ENCODE data around the gene RIMS4.
"Not testable (repeated sequence)": the region's sequence is repeated elsewhere in the genome, so short reads cannot be mapped to it uniquely, and the experiment has no call there.

RIMS4 gene

DNA sequence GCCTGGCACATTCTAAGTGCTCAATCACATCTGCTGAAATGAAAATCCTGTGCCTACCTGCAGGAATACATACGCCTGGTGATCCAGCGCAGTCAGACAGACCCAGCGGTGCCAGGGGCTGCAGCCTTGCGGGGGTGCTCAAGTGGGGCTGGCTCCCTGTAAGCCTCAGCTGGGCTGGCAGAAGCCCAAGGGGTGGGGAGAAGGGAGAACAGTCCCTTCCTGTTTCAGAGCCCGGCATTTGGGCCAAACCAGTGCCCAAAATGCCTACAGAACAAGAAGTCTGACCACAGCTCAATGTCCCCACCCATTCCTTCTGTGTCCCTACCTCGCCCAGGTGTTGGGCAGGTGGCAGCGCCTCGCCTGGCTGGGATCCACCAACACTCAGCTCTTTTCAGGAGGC is 42.1 kb downstream of the RIMS4 start:
- no peak for DNase-seq (ENCODE audit: insufficient read length, low spot score)

DNA sequence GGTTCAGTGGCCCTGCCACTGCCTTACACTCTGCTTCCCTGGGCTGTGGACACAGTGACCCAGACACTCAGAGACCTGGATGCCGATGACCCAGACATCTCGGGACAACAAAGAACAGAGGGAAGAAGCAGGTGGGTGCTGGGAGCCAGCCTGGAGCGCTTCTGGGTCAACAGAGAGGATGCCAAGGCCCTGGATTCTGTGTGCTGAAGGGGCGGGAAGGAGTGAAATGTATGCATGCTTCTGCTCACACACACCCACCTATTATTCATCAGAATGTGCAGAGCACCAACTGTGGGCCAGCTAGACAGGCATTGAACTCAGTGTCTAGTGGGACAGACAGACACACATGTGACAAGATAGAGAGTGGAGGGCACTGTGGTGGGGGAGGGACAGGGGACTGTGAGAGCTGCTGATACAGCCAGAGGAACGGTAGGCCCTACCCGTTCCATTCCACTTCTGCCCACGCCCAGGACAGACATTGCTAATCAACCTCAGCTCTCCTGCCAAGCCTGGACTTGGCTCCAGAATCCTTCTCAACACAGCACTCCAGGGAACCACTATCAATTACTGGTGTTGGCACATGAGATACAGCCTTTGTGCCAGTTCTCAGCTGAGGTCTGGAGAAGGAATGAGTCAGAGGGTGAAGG is 44.5 kb downstream of the RIMS4 start:
- DNase-seq (ENCODE audit: insufficient read length, low spot score) (no peak), FAIRE-seq (peak; percentile 95)

More for the DNA sequence above, 42.1 kb downstream of the RIMS4 start:
- no peak for FAIRE-seq

DNA sequence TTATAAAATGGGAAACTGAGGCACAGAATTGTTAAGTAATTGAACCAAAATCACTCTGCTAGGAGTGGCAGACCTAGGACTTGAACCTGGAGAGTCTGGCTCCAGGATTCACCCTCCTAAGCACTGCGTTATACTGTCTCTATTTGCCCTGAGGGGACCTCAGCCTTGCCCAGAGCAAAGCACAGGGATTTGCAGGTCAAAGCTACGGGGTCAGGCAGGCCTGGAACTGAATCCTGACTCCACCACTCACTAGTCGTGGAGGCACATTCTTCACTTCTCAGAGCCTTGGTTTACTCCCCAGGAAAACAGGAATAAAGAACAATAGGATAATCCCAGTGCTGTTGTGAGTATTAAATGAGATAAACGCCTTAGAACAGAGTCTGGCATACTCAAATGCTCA is 45.3 kb downstream of the RIMS4 start:
- FAIRE-seq (no peak), DNase-seq (ENCODE audit: insufficient read length, low spot score) (no peak)

DNA sequence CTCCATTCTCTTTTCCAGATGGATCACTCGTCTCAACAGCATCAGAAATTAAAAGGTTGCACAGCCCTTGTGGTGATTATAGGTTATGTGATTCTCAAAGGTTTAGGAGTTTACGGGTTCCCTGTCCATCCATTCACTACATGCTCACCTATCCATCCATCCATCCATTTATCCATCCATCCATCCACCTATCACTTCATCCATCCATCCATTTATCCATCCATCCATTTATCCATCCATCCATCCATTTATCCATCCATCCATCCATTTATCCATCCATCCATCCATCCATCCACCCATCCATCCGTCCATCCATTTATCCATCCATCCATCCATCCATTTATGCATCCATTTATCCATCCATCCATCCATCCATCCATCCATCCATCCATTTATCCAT is 46.5 kb downstream of the RIMS4 start:
- DNase-seq (ENCODE audit: insufficient read length, low spot score); FAIRE-seq: not testable (repeated sequence)

DNA sequence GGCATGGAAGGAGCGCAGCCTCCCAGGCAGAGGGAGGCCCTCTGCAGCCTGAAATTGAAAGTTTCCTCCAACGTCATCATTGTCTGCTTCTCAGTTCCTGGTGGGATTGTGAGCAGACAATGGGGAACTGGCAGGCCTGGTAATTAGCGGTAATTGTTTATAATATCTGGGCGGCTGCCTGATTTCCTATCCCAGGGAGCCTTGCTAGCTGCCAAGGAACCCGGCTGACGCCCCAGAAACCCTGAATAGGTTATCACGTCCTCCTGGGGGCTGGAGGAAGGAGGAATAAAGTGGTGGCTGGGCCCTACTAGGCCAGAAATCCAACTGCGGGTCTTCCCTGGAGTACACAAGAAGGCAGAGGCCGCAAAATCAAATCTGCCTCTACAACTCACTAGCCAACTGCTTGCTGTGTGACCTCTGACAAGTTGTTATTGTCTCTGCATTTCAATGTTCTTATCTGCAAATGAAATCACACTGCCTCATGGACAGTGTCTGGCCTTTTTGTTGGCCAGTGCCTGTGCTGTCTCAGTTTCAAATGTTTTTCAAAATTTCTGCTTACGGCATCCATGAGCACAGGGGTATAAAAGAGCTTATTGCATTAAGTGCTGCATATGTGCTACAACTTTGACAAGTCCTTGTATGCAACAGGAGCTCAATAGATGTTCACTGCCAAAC is 47.7 kb downstream of the RIMS4 start:
- no peak for DNase-seq (ENCODE audit: insufficient read length, low spot score)
- no peak for FAIRE-seq

DNA sequence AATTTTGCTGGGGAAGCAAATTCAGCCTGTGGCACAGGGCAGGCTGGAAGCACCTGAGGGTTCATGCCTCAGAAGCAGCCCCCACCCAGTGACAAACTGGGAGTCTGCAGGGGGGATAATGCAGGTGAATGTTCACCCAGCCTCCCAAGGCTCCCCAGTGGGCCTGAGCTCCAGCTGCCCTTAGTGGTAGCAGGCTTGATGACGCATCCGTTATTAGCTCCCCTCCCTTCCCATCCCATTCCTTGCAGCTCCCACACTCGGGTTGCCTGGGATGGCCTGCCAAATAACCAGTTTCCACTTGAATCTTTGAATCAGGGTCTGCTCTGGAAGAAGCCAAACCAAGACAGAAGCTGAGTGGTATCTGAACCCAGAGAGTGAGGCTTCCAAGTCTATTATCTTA is 48.9 kb downstream of the RIMS4 start:
- DNase-seq (ENCODE audit: insufficient read length, low spot score): no peak
- peak; percentile 52 for FAIRE-seq

DNA sequence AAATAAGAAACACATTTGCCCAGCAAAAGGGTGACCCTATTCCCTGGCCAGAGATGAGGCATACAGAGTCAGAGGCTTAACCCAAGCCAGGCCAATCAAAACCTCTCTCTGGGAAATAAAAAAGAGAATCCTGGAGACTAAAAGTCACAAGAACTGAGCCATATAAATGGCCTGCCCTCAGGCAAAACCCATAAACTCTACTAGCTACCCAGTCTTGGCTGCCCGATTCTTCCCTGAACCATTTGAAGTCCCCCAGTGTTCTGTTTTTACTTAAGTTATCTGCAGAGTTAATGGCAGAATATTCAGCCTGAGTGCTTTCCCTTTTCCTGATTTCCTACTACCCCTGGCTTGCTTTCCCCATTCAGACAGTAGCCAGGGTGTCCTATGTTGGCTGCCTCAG is 50.8 kb downstream of the RIMS4 start:
- DNase-seq (ENCODE audit: insufficient read length, low spot score) (no peak), FAIRE-seq (no peak)

DNA sequence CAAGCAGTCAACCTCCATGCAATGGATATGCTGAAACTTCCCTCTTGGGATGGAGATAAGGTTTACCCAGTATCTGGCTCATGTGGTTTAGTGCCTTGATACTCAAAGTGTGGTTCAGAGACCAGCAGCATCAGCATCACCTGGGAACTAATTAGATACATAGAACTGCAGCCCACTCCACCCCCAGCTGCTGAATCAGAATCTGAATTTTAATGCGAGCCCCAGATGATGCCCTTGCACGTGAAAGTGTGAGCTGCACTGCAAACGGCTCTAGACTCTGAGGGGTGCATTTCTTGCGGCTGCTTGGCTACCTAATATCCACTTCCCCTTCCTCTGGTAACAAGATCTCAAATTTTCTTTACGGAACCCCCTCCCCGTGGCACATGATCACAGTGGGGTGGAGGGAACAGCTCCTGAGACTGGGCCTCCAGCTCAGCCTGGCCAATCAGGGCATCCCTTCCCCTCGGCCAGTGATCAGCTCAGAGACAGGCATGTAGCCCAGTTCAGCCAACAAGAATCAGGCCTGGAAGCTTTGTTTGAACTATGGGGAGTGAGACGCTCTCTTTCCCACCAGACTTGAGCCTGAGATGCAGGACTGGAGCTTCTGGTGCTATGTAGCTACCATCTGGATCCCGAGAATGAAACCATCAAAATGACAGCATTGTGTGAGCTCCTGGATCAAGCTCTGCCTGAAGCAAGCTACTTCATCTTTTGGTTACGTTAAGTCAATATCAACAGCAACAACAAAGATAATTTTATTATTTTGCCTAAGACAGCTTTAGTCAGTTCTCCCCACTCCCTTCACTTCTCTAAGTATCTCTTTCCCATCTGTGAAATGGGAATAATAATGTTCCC is 51.9 kb downstream of the RIMS4 start:
- peak; percentile 13 for FAIRE-seq
- no peak for DNase-seq (ENCODE audit: insufficient read length, low spot score)

DNA sequence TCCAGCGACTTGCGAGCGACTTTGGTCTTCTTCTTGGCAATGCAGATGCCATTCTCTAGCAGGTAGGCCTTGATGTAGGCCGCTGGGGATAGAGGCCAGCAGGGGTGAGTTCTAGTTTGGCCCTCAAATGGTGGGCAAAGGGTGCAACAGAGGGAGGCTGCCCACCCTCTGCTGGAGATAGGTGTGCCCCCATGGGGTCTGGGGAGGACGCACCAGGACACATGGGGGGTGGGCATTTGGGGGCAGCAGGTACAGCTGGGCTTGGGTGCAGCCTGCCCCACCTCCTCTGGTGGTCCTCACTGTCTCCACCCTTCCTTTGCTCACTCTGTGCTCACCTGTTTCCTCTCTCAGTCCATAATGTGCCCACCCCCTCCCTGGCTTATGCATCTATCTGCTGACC is 53.4 kb downstream of the RIMS4 start:
- FAIRE-seq (peak; percentile 55), DNase-seq (ENCODE audit: insufficient read length, low spot score) (no peak)

DNA sequence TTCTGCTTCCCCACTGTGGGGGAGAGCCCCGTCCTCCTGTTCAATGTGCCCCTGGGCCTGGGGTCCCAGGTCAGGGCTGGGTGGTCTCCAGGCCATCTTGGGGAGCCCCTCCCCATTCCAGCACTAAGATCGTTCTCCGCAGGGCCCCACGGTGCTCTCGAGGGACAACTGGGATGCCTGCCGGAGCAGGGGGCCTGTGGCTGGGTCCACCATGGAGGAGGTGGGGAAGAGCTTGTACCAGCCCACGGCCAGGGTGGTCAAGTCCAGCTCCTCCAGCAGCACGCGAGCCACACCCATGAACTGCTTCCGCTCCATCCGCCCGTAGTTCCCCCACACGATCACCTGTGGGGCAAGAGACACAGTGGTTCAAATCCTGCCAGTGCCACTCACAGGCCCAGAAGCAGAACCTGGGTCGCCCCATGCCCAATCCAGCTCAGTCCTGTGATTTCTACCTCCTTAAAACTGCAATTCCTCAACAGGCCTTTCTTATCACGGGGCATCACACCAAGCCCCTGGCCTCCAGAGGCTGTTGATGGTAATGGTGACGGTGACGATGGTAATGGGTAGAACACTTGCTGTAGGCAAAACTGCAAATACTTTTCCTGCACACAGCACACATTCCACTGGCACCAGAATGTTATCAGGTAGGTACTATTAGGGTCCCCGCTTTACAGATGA is 54.2 kb downstream of the RIMS4 start:
- no peak for DNase-seq (ENCODE audit: insufficient read length, low spot score)
- FAIRE-seq: peak; percentile 68

DNA sequence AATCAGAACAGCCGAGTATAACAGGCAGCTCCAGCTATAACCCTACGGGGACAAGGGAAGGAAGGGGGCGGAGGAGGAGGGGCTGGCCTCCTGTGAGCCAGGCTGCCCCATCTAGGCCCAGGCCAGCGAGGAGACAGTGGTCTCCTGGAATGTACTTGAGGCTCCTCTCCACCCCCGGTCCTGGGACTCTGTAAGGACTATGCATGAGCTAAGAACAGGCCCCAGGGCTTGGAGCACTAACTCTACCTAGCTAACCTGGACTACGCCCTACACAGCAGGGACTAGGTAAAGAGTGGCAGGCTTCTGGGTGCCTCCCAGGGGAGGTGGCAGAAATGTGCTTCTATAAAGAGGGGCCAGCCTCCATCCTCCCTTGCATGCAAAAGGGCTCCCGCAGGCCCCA is 55.8 kb downstream of the RIMS4 start:
- no peak for DNase-seq (ENCODE audit: insufficient read length, low spot score)
- no peak for FAIRE-seq

DNA sequence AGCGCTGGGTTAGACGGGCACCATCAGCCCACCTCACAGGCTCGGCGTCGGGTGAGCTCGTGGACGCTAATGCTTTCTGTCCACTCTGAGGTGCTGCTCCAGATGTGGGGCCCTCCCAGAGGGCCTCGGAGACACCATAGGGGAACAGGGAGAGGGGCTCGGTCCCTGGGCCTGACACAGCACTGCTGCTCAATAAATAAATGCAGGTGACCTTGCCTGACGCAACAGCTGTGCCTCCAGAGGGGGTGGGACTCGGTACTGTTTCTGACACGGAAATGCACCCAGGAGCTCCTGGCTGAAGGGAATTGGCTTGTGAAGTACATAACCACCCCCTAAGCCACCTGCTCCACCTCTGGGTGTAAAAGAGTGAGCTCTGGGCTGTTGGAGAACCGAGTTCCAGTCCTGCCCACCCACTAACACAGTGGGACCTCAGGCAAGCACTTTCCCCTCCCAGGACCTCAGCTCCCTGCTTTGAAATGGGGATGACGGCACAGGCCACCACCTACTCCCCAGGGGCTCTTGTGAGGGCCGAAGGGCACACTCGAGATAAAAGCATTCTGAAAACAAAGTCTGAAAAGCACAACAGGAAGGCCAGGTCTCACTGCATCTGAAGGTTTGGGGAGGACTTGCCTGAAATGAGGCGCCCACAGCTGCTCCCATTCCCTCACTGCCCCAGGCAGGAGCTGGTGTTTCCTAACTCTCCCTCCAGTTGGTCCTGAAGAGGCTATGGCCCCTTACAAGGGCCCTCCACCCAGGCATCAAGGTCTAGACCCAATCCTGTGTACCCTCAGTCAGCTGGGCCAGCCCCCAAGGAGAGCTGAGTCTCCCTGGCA is 58.0 kb downstream of the RIMS4 start:
- DNase-seq (ENCODE audit: insufficient read length, low spot score): no peak
- FAIRE-seq: peak; percentile 20

DNA sequence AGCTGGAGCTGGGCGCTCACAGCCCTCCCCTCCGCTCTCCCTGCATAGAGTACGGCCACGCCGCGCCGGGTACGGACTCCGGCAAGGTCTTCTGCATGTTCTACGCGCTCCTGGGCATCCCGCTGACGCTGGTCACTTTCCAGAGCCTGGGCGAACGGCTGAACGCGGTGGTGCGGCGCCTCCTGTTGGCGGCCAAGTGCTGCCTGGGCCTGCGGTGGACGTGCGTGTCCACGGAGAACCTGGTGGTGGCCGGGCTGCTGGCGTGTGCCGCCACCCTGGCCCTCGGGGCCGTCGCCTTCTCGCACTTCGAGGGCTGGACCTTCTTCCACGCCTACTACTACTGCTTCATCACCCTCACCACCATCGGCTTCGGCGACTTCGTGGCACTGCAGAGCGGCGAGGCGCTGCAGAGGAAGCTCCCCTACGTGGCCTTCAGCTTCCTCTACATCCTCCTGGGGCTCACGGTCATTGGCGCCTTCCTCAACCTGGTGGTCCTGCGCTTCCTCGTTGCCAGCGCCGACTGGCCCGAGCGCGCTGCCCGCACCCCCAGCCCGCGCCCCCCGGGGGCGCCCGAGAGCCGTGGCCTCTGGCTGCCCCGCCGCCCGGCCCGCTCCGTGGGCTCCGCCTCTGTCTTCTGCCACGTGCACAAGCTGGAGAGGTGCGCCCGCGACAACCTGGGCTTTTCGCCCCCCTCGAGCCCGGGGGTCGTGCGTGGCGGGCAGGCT is 60.1 kb downstream of the RIMS4 start:
- DNase-seq (ENCODE audit: insufficient read length, low spot score) (no peak), FAIRE-seq (no peak)

DNA sequence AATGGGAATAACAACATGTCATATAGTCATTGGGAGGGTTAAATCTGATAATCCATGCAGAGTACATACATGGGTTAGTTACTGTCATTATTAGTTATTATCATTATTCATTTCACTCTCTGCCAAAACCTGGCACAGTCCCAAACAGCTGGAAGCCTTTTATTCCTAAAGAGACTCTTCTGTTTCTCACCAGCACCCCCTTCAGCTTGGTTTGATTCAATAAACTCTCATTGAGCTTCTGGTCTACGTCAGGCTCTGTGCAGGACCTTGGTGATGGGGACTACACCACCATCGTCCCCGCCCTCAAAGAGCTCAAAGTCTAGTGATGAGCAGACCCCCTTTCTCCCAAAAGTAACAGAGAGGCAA is 62.4 kb downstream of the RIMS4 start:
- FAIRE-seq (no peak), DNase-seq (ENCODE audit: insufficient read length, low spot score) (no peak)

DNA sequence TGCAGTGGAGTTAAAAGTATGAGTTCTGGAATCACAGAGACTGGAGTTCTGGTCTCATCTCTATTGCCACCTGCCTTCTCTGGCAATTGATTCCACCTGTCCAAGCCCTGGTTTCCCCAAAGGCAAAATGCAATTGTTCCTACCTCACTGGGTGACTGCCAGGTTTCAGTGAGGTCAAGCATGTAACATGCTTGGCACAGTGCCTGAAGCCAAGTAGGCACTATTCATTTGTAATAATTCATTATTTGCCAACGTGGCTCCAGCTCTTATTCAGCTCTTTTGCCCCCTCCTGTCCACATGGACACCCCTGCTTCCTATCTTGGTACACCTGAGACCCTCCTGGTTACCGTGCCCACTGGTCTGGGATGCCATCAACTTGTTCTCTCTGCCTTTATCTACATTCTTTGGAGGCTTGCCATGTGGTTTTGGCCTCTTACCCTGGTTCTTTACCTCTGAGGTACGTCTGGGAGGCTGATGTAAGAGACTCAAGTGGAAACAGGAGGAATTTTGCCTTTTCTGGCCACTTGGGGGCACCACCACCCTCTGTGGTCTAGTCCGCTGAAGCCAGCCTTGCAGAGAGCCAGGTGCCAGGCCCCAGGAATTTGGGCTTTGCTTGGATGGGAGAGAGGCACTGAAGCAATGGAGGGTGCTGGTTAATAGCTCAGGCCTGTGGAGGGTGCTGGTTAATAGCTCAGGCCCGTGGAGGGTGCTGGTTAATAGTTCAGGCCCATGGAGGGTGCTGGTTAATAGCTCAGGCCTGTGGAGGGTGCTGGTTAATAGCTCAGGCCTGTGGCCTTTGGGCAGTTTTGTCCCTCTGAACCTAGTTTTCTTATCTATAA is 63.0 kb downstream of the RIMS4 start:
- peak; percentile 97 for DNase-seq (ENCODE audit: insufficient read length, low spot score)
- peak; percentile 92 for FAIRE-seq

DNA sequence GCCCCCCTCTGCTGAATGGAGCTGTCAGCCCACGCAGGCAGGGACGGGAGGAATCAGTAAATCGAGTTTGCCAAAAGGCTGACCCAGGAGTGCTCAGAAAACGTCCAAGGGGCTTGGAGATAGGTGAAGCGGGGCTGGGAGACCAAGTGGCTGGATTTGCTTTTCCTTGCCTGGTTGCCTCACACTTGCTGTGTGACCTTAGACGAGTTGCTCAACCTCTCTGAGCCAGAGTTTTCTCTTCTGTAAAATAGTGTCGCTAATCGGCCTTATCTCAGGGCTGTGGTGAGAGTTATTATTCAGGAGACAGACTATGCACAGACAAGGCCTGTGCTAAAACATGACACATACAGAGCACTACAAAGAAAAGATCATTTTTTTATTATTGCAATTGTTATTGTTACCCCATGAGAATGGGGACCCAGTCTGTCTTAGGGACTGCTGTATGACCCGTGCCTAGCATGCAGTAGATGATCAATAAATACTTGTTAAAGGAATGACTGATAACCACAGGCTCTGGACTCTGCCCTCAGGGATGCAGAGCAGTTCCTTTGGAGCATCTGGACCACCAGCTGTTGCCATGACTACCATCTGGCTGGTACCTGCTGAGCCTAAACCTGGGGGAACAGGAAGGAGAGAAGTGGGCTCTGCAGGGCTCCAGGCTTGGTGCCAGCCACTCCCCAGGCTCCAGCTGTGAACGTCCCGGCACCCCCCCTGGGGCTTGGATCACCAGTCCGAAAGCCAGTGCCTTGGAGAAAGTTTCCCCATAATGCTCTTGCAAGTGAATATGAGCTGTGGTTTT is 63.8 kb downstream of the RIMS4 start:
- FAIRE-seq (peak; percentile 58), DNase-seq (ENCODE audit: insufficient read length, low spot score) (no peak)

DNA sequence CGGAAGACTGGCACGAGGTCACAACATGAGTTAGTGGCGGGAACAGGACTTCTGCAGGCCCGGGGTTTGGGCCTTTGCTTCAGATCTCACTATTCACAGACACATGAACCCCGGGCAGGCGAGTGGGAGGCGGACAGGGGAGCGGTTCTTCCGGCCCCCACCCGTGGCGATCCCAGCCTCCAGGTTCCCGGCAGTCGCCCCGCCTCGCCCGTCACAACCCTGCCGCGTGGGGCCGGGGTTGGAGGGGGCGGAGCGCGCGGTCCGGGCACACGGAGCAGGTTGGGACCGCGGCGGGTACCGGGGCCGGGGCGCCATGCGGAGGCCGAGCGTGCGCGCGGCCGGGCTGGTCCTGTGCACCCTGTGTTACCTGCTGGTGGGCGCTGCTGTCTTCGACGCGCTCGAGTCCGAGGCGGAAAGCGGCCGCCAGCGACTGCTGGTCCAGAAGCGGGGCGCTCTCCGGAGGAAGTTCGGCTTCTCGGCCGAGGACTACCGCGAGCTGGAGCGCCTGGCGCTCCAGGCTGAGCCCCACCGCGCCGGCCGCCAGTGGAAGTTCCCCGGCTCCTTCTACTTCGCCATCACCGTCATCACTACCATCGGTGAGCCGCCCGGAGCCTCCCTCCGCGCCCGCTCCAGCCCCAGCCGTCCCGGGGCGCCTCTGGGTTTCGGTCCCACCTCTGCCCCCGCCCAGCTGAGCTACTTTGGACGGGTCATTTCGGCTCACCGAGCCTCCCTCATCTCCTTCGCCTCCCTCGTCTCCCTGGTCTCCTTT is 64.6 kb downstream of the RIMS4 start, which contains the start of gene KCNK15:
Gene KCNK15, plus strand, starts transcription at position 268 of the 769 bp plus-strand sequence. Its CDS starts 46 bp downstream, at position 314.
- peak; percentile 75 for FAIRE-seq
- DNase-seq (ENCODE audit: insufficient read length, low spot score): no peak

Data from HTR-8/SVneo (cell line).